ENCODE results near the gene CUX1.

CUX1 gene

DNA sequence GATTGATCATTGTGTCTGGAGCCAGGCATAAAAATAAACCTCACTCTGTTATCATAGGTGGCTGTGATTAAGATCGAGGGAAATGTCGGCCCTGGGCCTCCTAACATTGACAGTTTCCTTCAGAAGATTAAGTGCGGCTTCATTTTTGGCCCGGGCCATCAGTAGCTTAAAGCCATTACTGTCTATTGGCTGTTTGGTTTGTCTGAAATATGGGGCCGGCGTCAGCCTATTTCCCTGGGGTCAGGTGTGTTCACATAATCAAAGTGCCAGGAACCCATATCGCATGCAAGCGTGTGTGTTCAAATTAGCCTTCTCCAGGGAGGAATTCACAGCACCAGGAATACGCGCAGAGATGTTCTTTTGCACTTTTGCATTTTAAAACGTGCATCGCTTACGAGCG lies 114.7 kb downstream of the CUX1 start:
- no peak overlapping the region for H3K4me3 ChIP-seq (ENCODE audit: low read length)
- DNase-seq (ENCODE audit: low read depth): no peak
- TF ChIP-seq, protein P1, sequence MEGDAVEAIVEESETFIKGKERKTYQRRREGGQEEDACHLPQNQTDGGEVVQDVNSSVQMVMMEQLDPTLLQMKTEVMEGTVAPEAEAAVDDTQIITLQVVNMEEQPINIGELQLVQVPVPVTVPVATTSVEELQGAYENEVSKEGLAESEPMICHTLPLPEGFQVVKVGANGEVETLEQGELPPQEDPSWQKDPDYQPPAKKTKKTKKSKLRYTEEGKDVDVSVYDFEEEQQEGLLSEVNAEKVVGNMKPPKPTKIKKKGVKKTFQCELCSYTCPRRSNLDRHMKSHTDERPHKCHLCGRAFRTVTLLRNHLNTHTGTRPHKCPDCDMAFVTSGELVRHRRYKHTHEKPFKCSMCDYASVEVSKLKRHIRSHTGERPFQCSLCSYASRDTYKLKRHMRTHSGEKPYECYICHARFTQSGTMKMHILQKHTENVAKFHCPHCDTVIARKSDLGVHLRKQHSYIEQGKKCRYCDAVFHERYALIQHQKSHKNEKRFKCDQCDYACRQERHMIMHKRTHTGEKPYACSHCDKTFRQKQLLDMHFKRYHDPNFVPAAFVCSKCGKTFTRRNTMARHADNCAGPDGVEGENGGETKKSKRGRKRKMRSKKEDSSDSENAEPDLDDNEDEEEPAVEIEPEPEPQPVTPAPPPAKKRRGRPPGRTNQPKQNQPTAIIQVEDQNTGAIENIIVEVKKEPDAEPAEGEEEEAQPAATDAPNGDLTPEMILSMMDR (IDR thresholded peaks at IDR 0.05; ENCODE audit: insufficient read depth, low read depth, low read length, missing control alignments): no peak

DNA sequence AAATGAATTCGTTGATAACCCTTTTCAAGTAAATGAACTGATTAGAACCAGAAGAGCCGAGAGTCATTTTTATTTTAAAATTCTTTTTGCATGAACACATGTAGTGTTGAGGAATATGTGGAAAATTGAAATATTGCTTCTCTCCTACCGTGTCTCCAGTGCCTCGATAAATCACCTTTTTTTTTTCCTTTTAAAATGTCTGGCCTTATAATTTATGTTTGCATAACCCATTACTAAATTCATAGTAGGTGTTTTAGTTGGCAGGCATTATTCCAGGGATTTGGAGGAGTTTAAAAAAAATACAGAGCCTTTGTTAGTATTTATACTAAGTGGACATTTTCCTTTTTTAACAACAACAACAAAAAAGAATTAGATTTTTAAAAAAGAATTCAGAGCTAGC lies 115.6 kb downstream of the CUX1 start:
- H3K4me3 ChIP-seq (ENCODE audit: low read length): no peak overlapping the region
- DNase-seq (ENCODE audit: low read depth): no peak
- TF ChIP-seq, protein P1 (IDR thresholded peaks at IDR 0.05; ENCODE audit: insufficient read depth, low read depth, low read length, missing control alignments): no peak

DNA sequence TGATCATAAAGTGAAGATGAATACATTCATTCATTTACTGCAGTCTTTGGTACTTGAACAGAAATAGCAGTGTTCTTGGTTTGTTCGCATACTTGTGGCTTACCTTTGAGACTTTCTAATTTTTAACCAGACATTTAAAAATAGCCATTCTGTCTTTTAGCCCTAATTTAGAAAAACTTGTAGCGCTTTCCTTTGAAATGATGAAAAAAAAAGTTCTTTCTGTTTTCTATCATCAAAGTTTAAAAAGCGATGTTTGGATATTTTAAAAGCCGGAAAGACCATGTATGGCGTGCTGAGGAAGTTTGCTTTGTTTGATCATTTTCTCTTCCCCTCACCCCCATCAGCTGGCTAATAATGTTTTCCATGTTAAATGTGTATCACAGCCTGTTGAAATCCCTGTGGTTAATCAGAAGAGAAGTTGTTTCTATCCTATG lies 116.3 kb downstream of the CUX1 start:
- no peak overlapping the region for H3K4me3 ChIP-seq (ENCODE audit: low read length)
- TF ChIP-seq, protein P1 (IDR thresholded peaks at IDR 0.05; ENCODE audit: insufficient read depth, low read depth, low read length, missing control alignments): no peak
- DNase-seq (ENCODE audit: low read depth): no peak

DNA sequence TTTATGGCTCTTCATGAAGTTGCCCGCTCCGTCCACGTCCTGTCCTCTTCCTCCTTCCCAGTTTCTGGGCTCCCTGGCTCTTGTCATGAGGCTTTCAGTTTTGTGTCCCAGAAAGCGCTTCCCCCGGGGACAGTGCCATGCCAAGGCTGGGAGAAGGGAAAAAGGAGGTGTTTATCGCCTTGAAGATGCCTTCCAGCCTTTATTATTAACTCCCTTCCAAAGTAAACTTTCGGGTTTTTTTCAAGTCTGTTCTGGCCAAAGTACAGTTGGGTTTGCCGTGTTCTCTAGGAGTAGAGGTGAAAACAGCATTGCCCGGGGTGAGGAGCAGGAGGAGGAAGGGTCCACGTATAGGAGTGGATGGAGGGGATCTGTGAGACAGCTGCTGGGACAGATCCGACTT lies 117.2 kb downstream of the CUX1 start:
- no peak for DNase-seq (ENCODE audit: low read depth)
- no peak overlapping the region for H3K4me3 ChIP-seq (ENCODE audit: low read length)
- TF ChIP-seq, protein P1 (IDR thresholded peaks at IDR 0.05; ENCODE audit: insufficient read depth, low read depth, low read length, missing control alignments): no peak

DNA sequence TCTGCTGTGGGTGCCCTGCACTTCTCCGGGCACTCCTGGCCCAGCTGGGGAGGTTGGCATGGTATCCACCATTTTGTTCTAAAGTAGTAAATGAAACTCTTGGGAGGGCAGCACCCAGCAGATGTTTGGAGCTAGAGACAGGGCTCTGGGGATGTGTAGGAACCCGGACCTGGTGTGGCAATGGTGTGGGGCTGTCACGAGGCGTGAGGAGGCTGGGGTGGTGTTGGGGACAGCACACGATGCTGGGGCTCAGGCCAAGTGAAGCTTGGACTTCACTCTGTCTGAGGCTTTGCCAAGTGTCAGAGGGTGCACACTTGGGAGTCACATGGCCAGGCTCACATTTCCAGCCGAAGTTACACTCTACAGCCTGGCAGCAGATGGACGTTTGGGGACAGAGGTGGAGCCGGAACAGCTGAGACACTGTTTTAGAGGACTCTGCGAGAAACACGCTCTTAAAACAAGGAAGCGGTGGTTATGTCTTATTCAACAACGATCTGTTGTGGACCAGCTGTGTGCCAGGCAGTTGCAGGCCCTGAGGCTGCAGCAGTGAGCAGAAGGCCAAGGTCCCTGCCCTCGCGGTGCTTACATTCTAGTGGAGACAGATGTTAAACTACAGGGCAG lies 118.2 kb downstream of the CUX1 start:
- no peak overlapping the region for H3K4me3 ChIP-seq (ENCODE audit: low read length)
- TF ChIP-seq, protein P1 (IDR thresholded peaks at IDR 0.05; ENCODE audit: insufficient read depth, low read depth, low read length, missing control alignments): no peak
- DNase-seq (ENCODE audit: low read depth): no peak

DNA sequence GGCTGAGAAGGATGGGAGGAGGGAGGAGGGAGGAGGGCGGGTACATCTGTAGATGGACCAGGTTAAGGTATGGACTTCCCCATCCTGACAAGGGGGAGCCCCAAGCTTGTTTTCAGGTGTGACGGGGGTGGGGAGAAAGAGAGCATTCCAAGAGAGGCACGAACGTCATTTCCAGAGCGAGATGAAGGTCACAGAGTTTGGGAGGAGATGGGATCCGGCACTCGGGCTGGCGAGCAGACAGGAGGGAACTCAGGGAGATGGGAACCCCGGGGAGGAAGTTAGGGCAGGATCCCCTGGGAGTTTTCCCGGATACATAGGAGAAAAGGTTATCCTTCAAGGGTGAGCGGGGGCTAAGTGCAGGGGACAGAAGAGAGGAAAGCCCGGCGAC lies 118.8 kb downstream of the CUX1 start:
- TF ChIP-seq, protein P1 (IDR thresholded peaks at IDR 0.05; ENCODE audit: insufficient read depth, low read depth, low read length, missing control alignments): no peak
- DNase-seq (ENCODE audit: low read depth): no peak
- H3K4me3 ChIP-seq (ENCODE audit: low read length): no peak overlapping the region

DNA sequence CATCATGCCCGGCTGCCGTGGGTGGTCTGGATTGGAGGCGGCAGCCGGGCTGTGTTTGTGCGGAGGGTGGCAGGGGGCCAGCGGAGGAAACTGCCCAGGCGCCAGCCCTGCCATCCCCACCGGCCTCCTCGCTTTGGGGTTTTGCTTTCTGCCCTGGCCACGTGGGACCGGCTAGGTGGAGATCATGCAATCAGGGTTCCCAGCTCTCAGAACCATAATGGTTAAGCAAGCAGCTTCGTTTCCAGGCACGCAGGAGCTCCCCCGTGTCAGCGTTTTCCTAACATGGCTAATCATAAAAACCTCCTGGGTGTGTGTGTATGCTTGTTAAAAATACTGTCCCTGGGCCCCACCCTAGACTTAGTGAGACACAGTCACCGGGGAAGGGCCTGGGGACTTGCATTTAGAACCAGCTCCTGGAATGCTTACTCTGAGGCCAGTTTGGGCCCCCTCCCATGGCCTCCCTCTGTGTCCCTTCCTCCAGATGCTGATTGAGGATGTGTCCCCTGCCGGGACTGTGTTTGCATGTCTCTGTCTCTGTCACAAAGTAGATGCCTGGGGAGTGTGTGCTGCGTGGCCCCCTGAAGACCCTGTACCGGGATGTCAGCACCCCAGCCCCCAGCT lies 119.3 kb downstream of the CUX1 start:
- peak; percentile 64 for DNase-seq (ENCODE audit: low read depth)
- TF ChIP-seq, protein P1 (IDR thresholded peaks at IDR 0.05; ENCODE audit: insufficient read depth, low read depth, low read length, missing control alignments): no peak
- no peak overlapping the region for H3K4me3 ChIP-seq (ENCODE audit: low read length)

Data from epithelial cell of esophagus (primary cell).